ENCODE results near the gene HDLBP.
"Not testable (repeated sequence)": the region's sequence is repeated elsewhere in the genome, so short reads cannot be mapped to it uniquely, and the experiment has no call there.

The HDLBP gene

GRCh38 chr2:241329669-241330615, 14.5 kb upstream of the HDLBP start:
- H3K4me3 ChIP-seq (ENCODE audit: low read length) = no peak overlapping the region
- no peak for DNase-seq (ENCODE audit: low read depth)
- TF ChIP-seq CTCF (conservative IDR thresholded peaks at IDR 0.05; ENCODE audit: low read length) = no peak

- no peak for TF ChIP-seq CTCF (conservative IDR thresholded peaks at IDR 0.05; ENCODE audit: low read length)
- H3K4me3 ChIP-seq (ENCODE audit: low read length) = no peak overlapping the region
- DNase-seq (ENCODE audit: low read depth) = no peak
Measured at GRCh38 chr2:241325257-241325656, 9.8 kb upstream of the HDLBP start.

- TF ChIP-seq CTCF (conservative IDR thresholded peaks at IDR 0.05; ENCODE audit: low read length) = no peak
- H3K4me3 ChIP-seq (ENCODE audit: low read length) = no peak overlapping the region
- no peak for DNase-seq (ENCODE audit: low read depth)
Measured at GRCh38 chr2:241324775-241325174, 9.3 kb upstream of the HDLBP start.

- no peak for DNase-seq (ENCODE audit: low read depth)
- TF ChIP-seq CTCF (conservative IDR thresholded peaks at IDR 0.05; ENCODE audit: low read length) = no peak
- H3K4me3 ChIP-seq (ENCODE audit: low read length) = no peak overlapping the region
Measured at GRCh38 chr2:241323778-241324177, 8.3 kb upstream of the HDLBP start.

- no peak for DNase-seq (ENCODE audit: low read depth)
- H3K4me3 ChIP-seq (ENCODE audit: low read length) = no peak overlapping the region
- no peak for TF ChIP-seq CTCF (conservative IDR thresholded peaks at IDR 0.05; ENCODE audit: low read length)
Measured at GRCh38 chr2:241321886-241322285, 6.4 kb upstream of the HDLBP start.

- no peak overlapping the region for H3K4me3 ChIP-seq (ENCODE audit: low read length)
- no peak for TF ChIP-seq CTCF (conservative IDR thresholded peaks at IDR 0.05; ENCODE audit: low read length)
- no peak for DNase-seq (ENCODE audit: low read depth)
Measured at GRCh38 chr2:241321033-241321432, 5.6 kb upstream of the HDLBP start.

- no peak for DNase-seq (ENCODE audit: low read depth)
- no peak overlapping the region for H3K4me3 ChIP-seq (ENCODE audit: low read length)
- TF ChIP-seq CTCF (conservative IDR thresholded peaks at IDR 0.05; ENCODE audit: low read length) = no peak
Measured at GRCh38 chr2:241320394-241320793, 4.9 kb upstream of the HDLBP start.

GRCh38 chr2:241318830-241319229, 3.4 kb upstream of the HDLBP start:
- not testable (repeated sequence) for H3K4me3 ChIP-seq (ENCODE audit: low read length); DNase-seq (ENCODE audit: low read depth)

All from AG10803 (cell line).